B cell (primary cell): ENCODE results near the gene FLT1. TPM values are rescaled to one million over a fixed set of nuclear protein-coding genes. Genes with fewer than 3 reads are reported as not detected.
A peak's percentile ranks its signal among the peaks of the same experiment; 100 is the strongest.

Experiments
- ATAC-seq: fragments of 200-7000 bp; cut with Tn5 transposase; one replicate; pipeline ENCODE4 v1.10.0; 2021; ENCODE audit warnings: low read depth, mild to moderate bottlenecking, moderate number of reproducible peaks, moderate library complexity
- CTCF ChIA-PET: fragments of 350-600 bp; sonication (Branson Sonifier 250); formaldehyde crosslinking; loops from one replicate; lab custom pipeline; 2021; ENCODE audit warnings: antibody characterized with exemption, inconsistent platforms; lab: Charles Lee
- POLR2A ChIA-PET: fragments of 350-600 bp; sonication (Branson Sonifier 250); formaldehyde crosslinking; loops from one replicate; lab custom pipeline; 2021; ENCODE audit warnings: antibody characterized with exemption; lab: Charles Lee
- DNase-seq: peaks from one replicate; pipeline ENCODE4 v3.0.0; 2013
- H2AFZ ChIP-seq: 2 replicates; pipeline ENCODE4 v1.6.1; 2012; ENCODE audit warnings: mild to moderate bottlenecking, low read depth, low read length; ENCODE audit not compliant: insufficient read depth, poor library complexity, severe bottlenecking
- H3K27ac ChIP-seq, 2 donors: 1 replicate in 1 of 2; 2 replicates in 1 of 2; pipeline ENCODE4 v1.5.1; 2012 to 2013; ENCODE audit warnings: low read length in 2 of 2, mild to moderate bottlenecking in 2 of 2, moderate library complexity in 1 of 2
- H3K27me3 ChIP-seq, 4 experiments: fragments of 200-600 bp in 1 of 4; sonication (generic) in 1 of 4; replicated peaks in 1 of 4; 1 replicate in 2 of 4; 2 replicates in 2 of 4; pipeline versions ENCODE4 v1.6.1 to v1.7.0; 2013 to 2016; ENCODE audit warnings: low read length in 3 of 4, mild to moderate bottlenecking in 2 of 4, mixed read lengths in 1 of 4, moderate library complexity in 1 of 4; ENCODE audit not compliant: insufficient read depth in 4 of 4, control insufficient read depth in 3 of 4; ENCODE audit errors: control extremely low read depth in 1 of 4
- H3K36me3 ChIP-seq, 2 experiments: replicated peaks in 1 of 2; 1 replicate in 1 of 2; 2 replicates in 1 of 2; pipeline versions ENCODE4 v1.6.1 to v1.7.1; 2013; ENCODE audit warnings: low read length in 1 of 2; ENCODE audit not compliant: insufficient read depth in 2 of 2, control insufficient read depth in 1 of 2; ENCODE audit errors: control extremely low read depth in 1 of 2, extremely low read depth in 1 of 2
- H3K4me1 ChIP-seq, 2 donors: fragments of 200-600 bp in 1 of 2; sonication (generic) in 1 of 2; 1 replicate in 1 of 2; 2 replicates in 1 of 2; pipeline versions ENCODE4 v1.5.1 to v1.6.1; 2013 to 2017; ENCODE audit warnings: low read length in 2 of 2; ENCODE audit not compliant: control insufficient read depth in 2 of 2, insufficient read depth in 2 of 2
- H3K4me2 ChIP-seq: replicated peaks from 2 replicates; pipeline ENCODE3; 2012; ENCODE audit warnings: mild to moderate bottlenecking, low read depth, low read length; ENCODE audit not compliant: poor library complexity, severe bottlenecking
- H3K4me3 ChIP-seq, 5 experiments: fragments of 200-600 bp in 1 of 5; sonication (generic) in 1 of 5; 1 replicate in 3 of 5; 2 replicates in 2 of 5; pipeline versions ENCODE4 v1.5.1 to v1.7.0; 2011 to 2016; ENCODE audit warnings: low read length in 4 of 5, mild to moderate bottlenecking in 4 of 5, low read depth in 2 of 5, control low read depth in 1 of 5, moderate library complexity in 1 of 5; ENCODE audit not compliant: insufficient read depth in 1 of 5; ENCODE audit errors: control extremely low read depth in 1 of 5, extremely low read depth in 1 of 5
- H3K79me2 ChIP-seq: fragments of 200-600 bp; sonication (generic); one replicate; pipeline ENCODE4 v1.6.0; 2016; ENCODE audit warnings: low read length; ENCODE audit not compliant: control insufficient read depth, insufficient read depth
- H3K9ac ChIP-seq: fragments of 200-600 bp; sonication (generic); 2 replicates; pipeline ENCODE4 v1.6.1; 2017; ENCODE audit warnings: mild to moderate bottlenecking, low read length, moderate library complexity
- H3K9me3 ChIP-seq, 3 donors: one replicate each; pipeline versions ENCODE4 v1.6.1 to v1.7.1; 2013; ENCODE audit warnings: low read length in 2 of 3; ENCODE audit not compliant: control insufficient read depth in 2 of 3, insufficient read depth in 1 of 3; ENCODE audit errors: control extremely low read depth in 1 of 3
- H4K20me1 ChIP-seq: 2 replicates; pipeline ENCODE4 v1.6.0; 2012; ENCODE audit warnings: mild to moderate bottlenecking, low read length; ENCODE audit not compliant: insufficient read depth, control insufficient read depth, poor library complexity, severe bottlenecking
- H3K27ac Mint-ChIP-seq: one replicate; pipeline ENCODE4 v1.8.0; 2021; ENCODE audit warnings: mixed read lengths
- H3K27me3 Mint-ChIP-seq: one replicate; pipeline ENCODE4 v1.8.0; 2021; ENCODE audit warnings: mixed read lengths
- H3K4me1 Mint-ChIP-seq: one replicate; pipeline ENCODE4 v1.8.0; 2021; ENCODE audit warnings: mixed read lengths
- H3K4me3 Mint-ChIP-seq: one replicate; pipeline ENCODE4 v1.8.0; 2021; ENCODE audit warnings: mixed read lengths
- H3K9me3 Mint-ChIP-seq: one replicate; pipeline ENCODE4 v1.8.0; 2022; ENCODE audit warnings: mixed read lengths; ENCODE audit not compliant: insufficient read depth
- EZH2 ChIP-seq: IDR thresholded peaks from 2 replicates; pipeline ENCODE4 v1.6.1; 2012; ENCODE audit warnings: borderline replicate concordance, low read depth, mild to moderate bottlenecking, moderate library complexity, low read length; ENCODE audit not compliant: insufficient read depth, poor library complexity, severe bottlenecking
- WGBS: methylation state at CpG from one replicate; pipeline ENCODE4 v1.1.5; 2013; ENCODE audit warnings: missing lambda C conversion rate; ENCODE audit not compliant: insufficient coverage; 5-methylcytosine and 5-hydroxymethylcytosine counted together
- intact Hi-C: fragments of 100-400 bp; cut with micrococcal nuclease; formaldehyde crosslinking; loops from one replicate; pipeline ENCODE4 v1.10.0; 2022
- polyA plus RNA-seq: library from polyadenylated mRNA; depleted of rRNA; stranded (reverse); fragments of >200 nt; gene quantifications from 2 replicates; pipeline ENCODE4 v1.2.3, GENCODE V29; 2012
- total RNA-seq, 2 donors: library from RNA; stranded (reverse); fragments of 120-200 nt in 1 of 2; gene quantifications; 1 replicate in 1 of 2; 2 replicates in 1 of 2; pipeline versions ENCODE4 v1.2.3 to v1.2.4, GENCODE V29; 2013 to 2022
- TF ChIP-seq, protein P1 (sequence below): fragments of 200-600 bp; IDR thresholded peaks from one replicate; pipeline ENCODE4 v1.8.0; 2022; ENCODE audit warnings: antibody characterized with exemption, mild to moderate bottlenecking

The FLT1 gene
- total and polyA plus RNA-seq, 2 donors (not counting 1 experiment from before 2014, with no cell fraction given): 1.1 to 1.2 TPM

DNA sequence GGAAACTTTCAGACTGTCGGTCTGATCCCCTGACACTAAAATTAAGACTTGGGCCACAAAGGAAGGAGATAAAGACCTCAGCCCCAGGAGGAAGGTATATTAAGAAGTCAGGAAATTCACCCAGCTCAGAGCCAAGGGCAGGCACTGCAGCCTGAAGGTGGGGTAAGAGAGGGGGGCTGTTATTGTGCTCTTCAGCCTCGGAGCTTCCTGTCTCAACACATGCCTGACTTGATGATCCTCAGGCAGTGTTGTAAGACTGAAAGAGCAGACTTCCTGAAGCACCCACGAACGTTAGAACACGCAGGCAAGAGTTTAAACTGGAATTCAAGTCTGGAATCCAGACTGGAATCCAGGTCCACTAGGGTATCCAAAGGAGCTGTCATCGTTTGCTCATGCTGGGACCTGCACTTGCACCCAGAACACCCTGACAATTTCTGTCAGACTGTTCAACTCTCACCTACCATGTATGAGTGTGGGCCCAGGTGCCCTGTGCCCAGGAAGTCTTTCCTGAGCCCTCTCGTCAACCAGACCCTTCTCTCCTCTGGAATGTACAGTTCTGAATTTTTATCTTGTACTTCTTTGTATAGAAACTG is 10.7 kb upstream of the FLT1 start:
- Histone ChIP-seq H3K4me1 (peaks cover 0 to 8% of the 10 kb centered on the region in 2 donors), H2AFZ (peak overlapping the region; percentile 7), H3K4me3 (no peak overlapping the region), H4K20me1 (no peaks in the 10 kb centered on the region), H3K27me3 (no peaks in the 10 kb centered on the region), H3K79me2 (no peaks in the 10 kb centered on the region), H3K9ac (no peak overlapping the region), H3K9me3 (no peaks in the 10 kb centered on the region), H3K4me2 (peak overlapping the region; percentile 3), H3K36me3 (no peaks in the 10 kb centered on the region), H3K27ac (no peak overlapping the region)
- CTCF ChIA-PET: no interaction called here
- DNase-seq: no peak
- H3K4me3 Mint-ChIP-seq: no peak overlapping the region
- H3K4me1 Mint-ChIP-seq: peaks cover 4% of the 10 kb centered on the region
- 11% methylated on average over 6 of the region's 7 CpGs for whole genome bisulfite sequencing
- no peak for ATAC-seq
- POLR2A ChIA-PET: no interaction called here
- peaks cover 4% of the 10 kb centered on the region for H3K27me3 Mint-ChIP-seq
- H3K9me3 Mint-ChIP-seq: no peaks in the 10 kb centered on the region
- TF ChIP-seq, protein P1, sequence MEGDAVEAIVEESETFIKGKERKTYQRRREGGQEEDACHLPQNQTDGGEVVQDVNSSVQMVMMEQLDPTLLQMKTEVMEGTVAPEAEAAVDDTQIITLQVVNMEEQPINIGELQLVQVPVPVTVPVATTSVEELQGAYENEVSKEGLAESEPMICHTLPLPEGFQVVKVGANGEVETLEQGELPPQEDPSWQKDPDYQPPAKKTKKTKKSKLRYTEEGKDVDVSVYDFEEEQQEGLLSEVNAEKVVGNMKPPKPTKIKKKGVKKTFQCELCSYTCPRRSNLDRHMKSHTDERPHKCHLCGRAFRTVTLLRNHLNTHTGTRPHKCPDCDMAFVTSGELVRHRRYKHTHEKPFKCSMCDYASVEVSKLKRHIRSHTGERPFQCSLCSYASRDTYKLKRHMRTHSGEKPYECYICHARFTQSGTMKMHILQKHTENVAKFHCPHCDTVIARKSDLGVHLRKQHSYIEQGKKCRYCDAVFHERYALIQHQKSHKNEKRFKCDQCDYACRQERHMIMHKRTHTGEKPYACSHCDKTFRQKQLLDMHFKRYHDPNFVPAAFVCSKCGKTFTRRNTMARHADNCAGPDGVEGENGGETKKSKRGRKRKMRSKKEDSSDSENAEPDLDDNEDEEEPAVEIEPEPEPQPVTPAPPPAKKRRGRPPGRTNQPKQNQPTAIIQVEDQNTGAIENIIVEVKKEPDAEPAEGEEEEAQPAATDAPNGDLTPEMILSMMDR: no peak
- TF ChIP-seq EZH2: no peak
- H3K27ac Mint-ChIP-seq: no peak overlapping the region
- intact Hi-C loops: no loop called here

DNA sequence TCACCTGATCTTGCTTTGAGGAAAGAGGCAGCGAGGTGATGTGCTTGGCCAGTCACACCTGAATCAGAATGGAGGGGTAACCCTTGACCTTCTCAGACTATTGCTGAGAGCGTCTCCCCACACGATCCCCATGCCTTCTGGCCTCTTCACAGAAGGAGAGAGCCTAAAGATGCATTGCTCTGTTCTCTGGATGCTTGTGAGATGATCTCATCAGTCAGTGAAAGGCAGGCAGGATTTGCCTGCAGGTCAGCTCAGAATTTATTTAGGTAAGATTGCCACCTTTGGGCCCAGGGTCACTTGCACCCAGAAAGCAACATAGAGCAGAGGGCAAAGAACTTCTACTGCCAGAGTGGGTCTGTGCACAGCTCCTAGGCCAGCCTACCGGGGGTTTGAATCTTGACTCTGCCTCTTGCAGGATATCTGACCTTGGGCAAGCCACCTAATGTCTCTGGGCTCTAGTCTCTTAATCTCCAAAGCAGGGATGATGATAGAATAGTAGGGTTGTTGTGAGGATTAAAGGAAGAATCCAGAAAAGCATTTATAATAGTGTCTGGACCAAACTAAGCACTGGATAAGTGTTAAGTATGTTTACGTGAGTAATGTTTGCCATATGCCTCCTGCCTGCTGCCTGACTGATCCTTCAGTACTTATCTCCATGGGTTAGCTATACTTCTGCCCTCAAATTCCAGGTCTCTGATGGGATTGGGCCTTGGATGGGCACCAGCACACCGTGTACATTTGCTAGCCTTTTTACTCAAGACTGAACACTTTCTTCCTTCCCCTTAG is 8.4 kb upstream of the FLT1 start:
- no peak for TF ChIP-seq EZH2
- TF ChIP-seq, protein P1: no peak

More for the DNA sequence above, 8.4 kb upstream of the FLT1 start:
- CTCF ChIA-PET: no interaction called here
- Histone ChIP-seq H3K36me3 (no peaks in the 10 kb centered on the region), H3K9me3 (no peaks in the 10 kb centered on the region), H3K27ac (no peak overlapping the region), H3K79me2 (no peaks in the 10 kb centered on the region), H2AFZ (no peak overlapping the region), H4K20me1 (no peaks in the 10 kb centered on the region), H3K4me1 (peaks cover 0 to 8% of the 10 kb centered on the region in 2 donors), H3K4me3 (no peak overlapping the region), H3K9ac (no peak overlapping the region), H3K27me3 (no peaks in the 10 kb centered on the region), H3K4me2 (no peak overlapping the region)
- Mint-ChIP-seq H3K4me1 (peaks cover 4% of the 10 kb centered on the region), H3K9me3 (no peaks in the 10 kb centered on the region), H3K4me3 (no peak overlapping the region), H3K27ac (no peak overlapping the region), H3K27me3 (peaks cover 8% of the 10 kb centered on the region)
- POLR2A ChIA-PET: no interaction called here
- ATAC-seq (no peak), DNase-seq (no peak)
- intact Hi-C loops: no loop called here
- 91% methylated on average over 5 of the region's 6 CpGs for WGBS
